H1 (cell line): ENCODE data around the gene ATP9B.

ENCODE experiments used
- EP300 ChIP-seq, 2 experiments: IDR thresholded peaks; 1 replicate in 1 of 2; 2 replicates in 1 of 2; pipeline ENCODE4 v1.6.1; 2011 to 2012; ENCODE audit warnings: low read depth in 2 of 2, low read length in 2 of 2, mild to moderate bottlenecking in 2 of 2, borderline replicate concordance in 1 of 2, inconsistent platforms in 1 of 2, moderate library complexity in 1 of 2
- TF ChIP-seq, protein P1 (sequence below), 3 experiments: IDR thresholded peaks; 1 replicate in 2 of 3; 2 replicates in 1 of 3; pipeline versions ENCODE4 v1.5.1 to v1.6.1; 2011; ENCODE audit warnings: low read length in 3 of 3, mild to moderate bottlenecking in 3 of 3, inconsistent platforms in 2 of 3, low read depth in 1 of 3, moderate library complexity in 1 of 3; ENCODE audit not compliant: insufficient read depth in 1 of 3; ENCODE audit errors: control extremely low read depth in 1 of 3

GRCh38 chr18:79322441-79322840 is 253.2 kb downstream of the ATP9B start:
- TF ChIP-seq EP300 (IDR thresholded peaks at IDR 0.05; ENCODE audit: borderline replicate concordance in 1 of 2, low read depth in 2 of 2, low read length in 2 of 2): no peak
- TF ChIP-seq, protein P1, sequence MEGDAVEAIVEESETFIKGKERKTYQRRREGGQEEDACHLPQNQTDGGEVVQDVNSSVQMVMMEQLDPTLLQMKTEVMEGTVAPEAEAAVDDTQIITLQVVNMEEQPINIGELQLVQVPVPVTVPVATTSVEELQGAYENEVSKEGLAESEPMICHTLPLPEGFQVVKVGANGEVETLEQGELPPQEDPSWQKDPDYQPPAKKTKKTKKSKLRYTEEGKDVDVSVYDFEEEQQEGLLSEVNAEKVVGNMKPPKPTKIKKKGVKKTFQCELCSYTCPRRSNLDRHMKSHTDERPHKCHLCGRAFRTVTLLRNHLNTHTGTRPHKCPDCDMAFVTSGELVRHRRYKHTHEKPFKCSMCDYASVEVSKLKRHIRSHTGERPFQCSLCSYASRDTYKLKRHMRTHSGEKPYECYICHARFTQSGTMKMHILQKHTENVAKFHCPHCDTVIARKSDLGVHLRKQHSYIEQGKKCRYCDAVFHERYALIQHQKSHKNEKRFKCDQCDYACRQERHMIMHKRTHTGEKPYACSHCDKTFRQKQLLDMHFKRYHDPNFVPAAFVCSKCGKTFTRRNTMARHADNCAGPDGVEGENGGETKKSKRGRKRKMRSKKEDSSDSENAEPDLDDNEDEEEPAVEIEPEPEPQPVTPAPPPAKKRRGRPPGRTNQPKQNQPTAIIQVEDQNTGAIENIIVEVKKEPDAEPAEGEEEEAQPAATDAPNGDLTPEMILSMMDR (IDR thresholded peaks at IDR 0.05; ENCODE audit: control extremely low read depth in 1 of 3, insufficient read depth in 1 of 3, low read depth in 1 of 3, low read length in 3 of 3): no peak
